GM12875 (cell line): ENCODE results near the gene ELP4.
"Not testable (repeated sequence)": the region's sequence is repeated elsewhere in the genome, so short reads cannot be mapped to it uniquely, and the experiment has no call there.

Experiments
- H3K4me3 ChIP-seq: one replicate; pipeline ENCODE4 v1.5.1; 2011; ENCODE audit warnings: low read depth, low read length, control low read depth
- TF ChIP-seq, protein P1 (sequence below): IDR thresholded peaks from 2 replicates; pipeline ENCODE4 v1.5.1; 2011; ENCODE audit warnings: low read depth, mild to moderate bottlenecking, control low read depth, inconsistent platforms, low read length, moderate library complexity, borderline replicate concordance; ENCODE audit not compliant: insufficient read depth

Gene ELP4

DNA sequence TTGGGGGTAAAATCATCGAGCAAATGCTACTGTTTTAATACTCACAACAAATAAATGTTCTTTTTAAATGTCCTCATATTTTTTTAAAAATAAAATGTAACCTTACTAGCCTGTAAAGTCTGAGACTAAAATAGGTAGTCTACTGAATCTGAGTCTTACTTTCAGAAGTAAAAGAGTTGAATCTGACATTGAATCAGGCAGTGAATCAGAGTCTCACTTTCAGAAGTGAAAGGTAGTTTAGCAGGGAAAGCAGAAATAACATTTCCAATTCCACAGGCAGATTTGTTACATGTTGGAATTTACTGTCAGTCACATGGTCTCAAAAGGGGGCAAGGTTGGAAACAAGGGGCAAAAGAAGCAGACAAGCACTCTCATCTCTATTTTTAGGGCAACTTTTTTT lies 143.0 kb downstream of the ELP4 start:
- no peak overlapping the region for H3K4me3 ChIP-seq
- TF ChIP-seq, protein P1, sequence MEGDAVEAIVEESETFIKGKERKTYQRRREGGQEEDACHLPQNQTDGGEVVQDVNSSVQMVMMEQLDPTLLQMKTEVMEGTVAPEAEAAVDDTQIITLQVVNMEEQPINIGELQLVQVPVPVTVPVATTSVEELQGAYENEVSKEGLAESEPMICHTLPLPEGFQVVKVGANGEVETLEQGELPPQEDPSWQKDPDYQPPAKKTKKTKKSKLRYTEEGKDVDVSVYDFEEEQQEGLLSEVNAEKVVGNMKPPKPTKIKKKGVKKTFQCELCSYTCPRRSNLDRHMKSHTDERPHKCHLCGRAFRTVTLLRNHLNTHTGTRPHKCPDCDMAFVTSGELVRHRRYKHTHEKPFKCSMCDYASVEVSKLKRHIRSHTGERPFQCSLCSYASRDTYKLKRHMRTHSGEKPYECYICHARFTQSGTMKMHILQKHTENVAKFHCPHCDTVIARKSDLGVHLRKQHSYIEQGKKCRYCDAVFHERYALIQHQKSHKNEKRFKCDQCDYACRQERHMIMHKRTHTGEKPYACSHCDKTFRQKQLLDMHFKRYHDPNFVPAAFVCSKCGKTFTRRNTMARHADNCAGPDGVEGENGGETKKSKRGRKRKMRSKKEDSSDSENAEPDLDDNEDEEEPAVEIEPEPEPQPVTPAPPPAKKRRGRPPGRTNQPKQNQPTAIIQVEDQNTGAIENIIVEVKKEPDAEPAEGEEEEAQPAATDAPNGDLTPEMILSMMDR: no peak

DNA sequence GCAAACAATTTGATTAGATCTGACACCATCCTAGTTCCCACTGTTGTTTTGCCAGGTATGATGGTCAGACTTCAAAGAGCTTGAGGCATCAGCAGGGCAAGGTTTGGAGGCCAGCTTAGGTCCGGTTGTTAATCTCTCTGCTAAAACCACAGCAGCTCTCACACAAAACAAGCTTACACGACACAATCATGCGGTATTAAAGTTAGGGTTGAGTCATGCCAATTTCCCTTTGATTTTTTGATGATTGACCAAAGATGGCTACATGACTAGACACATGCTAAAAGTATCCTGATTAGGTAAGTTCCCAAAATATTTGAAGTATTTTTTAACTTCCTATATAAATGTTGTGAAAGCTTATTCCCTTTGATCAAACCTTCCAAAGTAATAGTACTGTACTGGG lies 145.9 kb downstream of the ELP4 start:
- TF ChIP-seq, protein P1: no peak
- no peak overlapping the region for H3K4me3 ChIP-seq

GRCh38 chr11:31656051-31656450 lies 146.5 kb downstream of the ELP4 start:
- TF ChIP-seq, protein P1: no peak
- no peak overlapping the region for H3K4me3 ChIP-seq

DNA sequence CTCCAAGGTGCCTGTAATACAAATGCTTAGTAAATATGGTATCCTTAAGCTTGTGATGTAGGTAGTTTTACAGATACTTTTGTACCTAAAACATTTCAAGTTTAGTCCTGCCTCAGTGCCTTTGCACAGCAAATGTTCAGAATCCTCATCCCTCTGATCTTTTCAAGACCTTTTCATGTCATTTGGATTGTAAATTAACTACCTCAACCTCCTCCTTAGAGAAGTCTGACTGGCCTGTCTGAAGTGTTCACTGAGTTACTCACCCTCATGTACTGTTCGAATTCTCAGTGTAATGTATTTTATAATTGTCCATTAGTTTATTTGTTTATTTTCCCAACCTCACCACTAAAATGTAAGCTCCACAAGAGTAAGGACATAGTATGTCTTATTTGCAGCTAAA lies 147.5 kb downstream of the ELP4 start:
- no peak overlapping the region for H3K4me3 ChIP-seq
- TF ChIP-seq, protein P1: no peak

DNA sequence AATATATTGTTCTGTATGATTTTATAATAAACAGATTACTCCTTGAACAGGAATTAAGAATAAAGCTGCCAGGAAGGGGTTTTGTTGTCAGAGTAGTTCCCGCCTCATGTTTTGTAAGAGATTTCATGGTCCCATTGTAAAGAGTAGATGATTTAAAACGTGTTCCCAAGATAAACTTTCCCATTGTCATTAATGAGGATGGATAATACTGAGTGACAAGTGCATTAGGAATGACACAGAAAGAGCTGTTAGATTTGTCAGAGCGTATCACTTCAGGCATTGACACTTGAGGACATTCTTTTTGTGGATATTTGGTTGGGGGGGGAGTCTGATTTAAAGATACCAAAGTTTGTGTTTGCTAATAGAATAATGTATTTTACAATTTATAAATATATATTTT lies 154.6 kb downstream of the ELP4 start:
- TF ChIP-seq, protein P1: no peak

DNA sequence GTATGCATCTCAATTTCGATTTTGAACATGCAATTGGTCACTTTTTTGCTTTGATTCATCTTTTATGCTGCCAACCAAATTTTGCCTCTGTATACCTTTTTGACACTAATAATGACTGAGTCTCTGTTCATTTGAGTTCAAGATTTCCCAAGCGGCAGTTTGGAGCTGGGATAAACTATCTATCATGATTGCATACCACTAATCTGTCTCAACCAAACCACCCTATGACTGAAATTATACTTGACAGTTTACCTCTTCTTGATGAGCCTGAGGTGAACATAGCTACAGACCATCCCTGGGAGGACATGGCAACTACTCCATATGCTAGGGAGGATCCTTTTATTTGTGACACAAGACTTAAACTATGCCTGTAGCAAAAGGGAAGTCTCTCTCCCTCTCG lies 155.4 kb downstream of the ELP4 start:
- TF ChIP-seq, protein P1: no peak
- no peak overlapping the region for H3K4me3 ChIP-seq

More for the DNA sequence above, 154.6 kb downstream of the ELP4 start:
- H3K4me3 ChIP-seq: no peak overlapping the region

DNA sequence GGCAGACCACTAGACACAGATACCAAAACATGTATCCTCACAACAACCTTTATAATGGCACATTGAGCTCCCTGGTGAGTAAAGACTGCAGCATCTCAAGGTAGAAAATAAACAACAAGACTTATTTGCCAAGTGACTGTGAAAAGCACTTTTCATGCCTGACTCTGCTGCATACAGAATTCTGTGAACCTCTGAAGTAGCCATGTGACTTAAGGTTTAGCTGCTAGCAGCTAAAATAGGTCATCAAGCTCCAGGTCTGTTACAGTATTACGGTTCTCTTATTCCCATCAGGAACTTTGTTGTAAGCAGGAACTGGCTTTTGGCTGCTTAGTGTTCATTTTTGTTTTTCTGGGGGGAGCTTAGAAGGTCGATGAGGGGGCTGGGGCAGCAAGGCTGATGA lies 162.1 kb downstream of the ELP4 start:
- no peak overlapping the region for H3K4me3 ChIP-seq
- TF ChIP-seq, protein P1: no peak

DNA sequence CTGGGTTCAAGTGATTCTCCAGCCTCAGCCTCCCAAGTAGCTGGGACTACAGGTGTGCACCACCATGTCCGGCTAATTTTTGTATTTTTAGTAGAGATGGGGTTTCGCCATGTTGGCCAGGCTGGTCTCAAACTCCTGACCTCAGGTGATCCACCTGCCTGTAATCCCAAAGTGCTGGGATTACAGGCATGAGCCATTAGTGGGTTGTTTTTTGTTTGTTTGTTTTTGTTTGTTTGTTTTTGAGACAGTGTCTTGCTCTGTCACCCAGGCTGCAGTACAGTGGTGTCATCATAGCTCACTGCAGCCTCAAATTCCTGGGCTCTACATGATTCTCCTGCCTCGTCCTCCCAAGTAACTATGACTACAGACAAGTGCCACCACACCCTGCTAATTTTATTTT lies 163.5 kb downstream of the ELP4 start:
- H3K4me3 ChIP-seq: not testable (repeated sequence)
